ENCODE data around the gene TAF8. TPM values are rescaled to one million over a fixed set of nuclear protein-coding genes. Genes with fewer than 3 reads are reported as not detected.
A peak's percentile ranks its signal among the peaks of the same experiment; 100 is the strongest.

Gene TAF8
- total RNA-seq, 1 donor from 2014 or later = 35.6 TPM

DNA sequence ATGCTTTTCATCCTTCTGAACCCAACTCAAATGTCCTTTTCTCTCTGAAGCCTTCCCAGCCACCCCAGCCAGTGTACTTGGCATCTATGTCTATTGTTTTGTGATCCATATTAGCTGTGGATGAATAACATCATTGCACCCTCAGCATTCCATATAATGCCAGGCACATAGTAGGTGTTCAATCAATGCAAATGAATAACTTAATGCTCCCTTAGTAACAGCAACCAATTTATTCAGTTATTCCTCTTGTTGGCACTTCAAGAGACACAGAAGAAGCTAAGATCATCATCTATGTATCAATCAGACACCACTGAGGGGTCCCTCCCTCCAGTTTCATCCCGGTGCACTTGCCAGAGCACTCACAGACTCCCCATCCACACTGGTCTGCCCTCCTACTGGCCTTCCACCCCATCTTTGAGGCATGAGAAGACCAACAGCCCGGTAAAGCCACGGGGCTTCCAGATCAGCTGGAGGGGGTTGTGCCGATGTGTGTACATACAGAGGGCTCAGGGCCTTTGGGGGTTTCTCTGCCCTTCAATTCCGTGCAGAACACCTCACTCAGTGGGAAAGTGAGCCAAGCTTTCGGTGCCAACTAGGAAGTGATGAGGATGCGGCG, 2.4 kb upstream of the TAF8 start:
- Histone ChIP-seq H3K27ac (peak overlapping the region; percentile 95), H3K27me3 (no peaks in the 10 kb centered on the region), H3K4me3 (peak overlapping the region; percentile 80 to 86), H3K9me3 (no peaks in the 10 kb centered on the region), H3K4me1 (peaks cover 78% of the 10 kb centered on the region), H3K36me3 (peaks cover 0 to 9% of the 10 kb centered on the region in 2 donors)
- intact Hi-C loops (cut with DNase I) = no loop called here
- no peak for DNase-seq (ENCODE audit: extremely low spot score in 2 of 2)
- TF ChIP-seq, protein P1, sequence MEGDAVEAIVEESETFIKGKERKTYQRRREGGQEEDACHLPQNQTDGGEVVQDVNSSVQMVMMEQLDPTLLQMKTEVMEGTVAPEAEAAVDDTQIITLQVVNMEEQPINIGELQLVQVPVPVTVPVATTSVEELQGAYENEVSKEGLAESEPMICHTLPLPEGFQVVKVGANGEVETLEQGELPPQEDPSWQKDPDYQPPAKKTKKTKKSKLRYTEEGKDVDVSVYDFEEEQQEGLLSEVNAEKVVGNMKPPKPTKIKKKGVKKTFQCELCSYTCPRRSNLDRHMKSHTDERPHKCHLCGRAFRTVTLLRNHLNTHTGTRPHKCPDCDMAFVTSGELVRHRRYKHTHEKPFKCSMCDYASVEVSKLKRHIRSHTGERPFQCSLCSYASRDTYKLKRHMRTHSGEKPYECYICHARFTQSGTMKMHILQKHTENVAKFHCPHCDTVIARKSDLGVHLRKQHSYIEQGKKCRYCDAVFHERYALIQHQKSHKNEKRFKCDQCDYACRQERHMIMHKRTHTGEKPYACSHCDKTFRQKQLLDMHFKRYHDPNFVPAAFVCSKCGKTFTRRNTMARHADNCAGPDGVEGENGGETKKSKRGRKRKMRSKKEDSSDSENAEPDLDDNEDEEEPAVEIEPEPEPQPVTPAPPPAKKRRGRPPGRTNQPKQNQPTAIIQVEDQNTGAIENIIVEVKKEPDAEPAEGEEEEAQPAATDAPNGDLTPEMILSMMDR (IDR thresholded peaks at IDR 0.05) = no peak
- TF ChIP-seq POLR2A (IDR thresholded peaks at IDR 0.05) = no peak
- TF ChIP-seq POLR2AphosphoS5 (IDR thresholded peaks at IDR 0.05; ENCODE audit: insufficient read depth in 1 of 2, low read depth in 1 of 2) = no peak

DNA sequence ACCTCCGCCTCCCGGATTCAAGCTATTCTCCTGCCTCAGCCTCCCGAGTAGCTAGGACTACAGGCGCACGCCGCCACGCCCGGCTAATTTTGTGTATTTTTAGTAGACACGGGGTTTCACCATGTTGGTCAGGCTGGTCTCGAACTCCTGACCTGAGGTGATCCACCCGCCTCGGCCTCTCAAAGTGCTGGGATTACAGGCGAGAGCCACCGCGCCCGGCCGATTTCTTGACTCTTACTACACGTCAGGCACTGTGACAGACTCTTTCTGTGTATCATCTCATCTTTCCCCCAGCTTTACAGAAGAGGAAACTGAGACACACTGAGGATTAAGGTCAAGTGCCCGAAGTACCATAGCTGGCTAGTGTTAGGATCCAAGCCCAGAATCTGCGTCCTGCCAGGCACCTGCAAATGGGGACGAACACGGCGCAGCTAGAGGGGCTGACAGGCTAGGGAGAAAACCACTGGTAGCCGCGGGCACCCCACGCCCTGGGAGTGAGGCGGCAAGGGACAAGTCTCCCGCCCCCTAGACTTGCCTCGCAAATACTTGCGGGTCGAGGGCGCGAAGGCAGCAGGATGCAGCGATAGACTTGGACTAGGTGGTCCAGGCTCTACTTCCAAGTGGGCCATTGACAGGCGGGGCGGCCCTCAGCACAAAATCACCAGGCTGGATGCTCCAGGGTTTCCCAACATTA, 1.1 kb upstream of the TAF8 start:
- peaks cover 69% of the 10 kb centered on the region for H3K4me1 ChIP-seq
- H3K4me3 ChIP-seq = peak overlapping the region; percentile 80 to 86
- no peaks in the 10 kb centered on the region for H3K27me3 ChIP-seq
- DNase-seq (ENCODE audit: extremely low spot score in 2 of 2) = no peak
- H3K36me3 ChIP-seq = peaks cover 0 to 13% of the 10 kb centered on the region in 2 donors
- no peaks in the 10 kb centered on the region for H3K9me3 ChIP-seq
- peak overlapping the region; percentile 95 for H3K27ac ChIP-seq
- intact Hi-C loops (cut with DNase I) = no loop called here
- TF ChIP-seq POLR2A (IDR thresholded peaks at IDR 0.05) (no peak), POLR2AphosphoS5 (IDR thresholded peaks at IDR 0.05; ENCODE audit: insufficient read depth in 1 of 2, low read depth in 1 of 2) (no peak)
- TF ChIP-seq, protein P1 (IDR thresholded peaks at IDR 0.05) = no peak

DNA sequence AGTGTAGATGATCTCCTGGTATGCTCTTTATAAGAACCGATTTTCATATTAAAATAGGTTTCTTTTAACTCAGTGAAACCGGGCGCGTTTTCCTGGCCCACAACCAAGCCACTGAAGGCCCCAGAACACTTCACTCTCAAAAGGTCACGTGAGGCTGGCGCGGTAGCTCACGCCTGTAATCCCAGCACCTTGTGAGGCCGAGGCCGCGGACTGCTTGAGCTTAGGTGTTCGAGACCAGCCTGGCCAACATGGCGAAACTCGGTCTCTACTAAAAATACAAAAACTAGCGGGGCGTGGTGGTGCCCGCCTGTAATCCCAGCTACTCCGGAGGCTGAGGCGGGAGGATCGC, 402 bp upstream of the TAF8 start:
- Histone ChIP-seq H3K4me1 (peaks cover 63% of the 10 kb centered on the region), H3K27ac (peak overlapping the region; percentile 95), H3K36me3 (peaks cover 0 to 20% of the 10 kb centered on the region in 2 donors), H3K9me3 (no peaks in the 10 kb centered on the region), H3K27me3 (no peaks in the 10 kb centered on the region), H3K4me3 (peak overlapping the region; percentile 54 to 77)
- no peak for DNase-seq (ENCODE audit: extremely low spot score in 2 of 2)
- intact Hi-C loops (cut with DNase I) = no loop called here
- TF ChIP-seq POLR2A (IDR thresholded peaks at IDR 0.05) = no peak
- TF ChIP-seq, protein P1 (IDR thresholded peaks at IDR 0.05) = no peak
- TF ChIP-seq POLR2AphosphoS5 (IDR thresholded peaks at IDR 0.05; ENCODE audit: insufficient read depth in 1 of 2, low read depth in 1 of 2) = no peak

DNA sequence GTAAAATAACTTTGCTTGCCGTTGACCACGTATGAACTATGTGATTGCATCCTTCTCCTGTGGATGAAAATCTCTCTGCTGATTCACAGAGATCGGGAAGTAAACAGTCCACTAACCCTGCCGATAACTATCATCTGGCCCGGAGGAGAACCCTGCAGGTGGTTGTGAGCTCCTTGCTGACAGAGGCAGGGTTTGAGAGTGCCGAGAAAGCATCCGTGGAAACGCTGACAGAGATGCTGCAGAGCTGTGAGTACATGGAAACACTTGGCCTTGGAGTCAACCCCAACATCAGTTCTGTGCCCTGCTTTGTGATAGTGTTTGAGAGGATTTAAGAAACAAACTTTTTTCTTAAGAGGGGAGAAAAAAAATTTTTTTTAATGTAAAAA, 937 bp downstream of the TAF8 start:
- intact Hi-C loops (cut with DNase I) = no loop called here
- no peak overlapping the region for H3K27ac ChIP-seq
- H3K4me3 ChIP-seq = peak overlapping the region; percentile 54 to 77
- DNase-seq (ENCODE audit: extremely low spot score in 2 of 2) = no peak
- peaks cover 52% of the 10 kb centered on the region for H3K4me1 ChIP-seq
- H3K27me3 ChIP-seq = no peaks in the 10 kb centered on the region
- no peak for TF ChIP-seq POLR2AphosphoS5 (IDR thresholded peaks at IDR 0.05; ENCODE audit: insufficient read depth in 1 of 2, low read depth in 1 of 2)
- TF ChIP-seq POLR2A (IDR thresholded peaks at IDR 0.05) = no peak
- TF ChIP-seq, protein P1 (IDR thresholded peaks at IDR 0.05) = no peak
- H3K9me3 ChIP-seq = no peaks in the 10 kb centered on the region
- peaks cover 0 to 33% of the 10 kb centered on the region in 2 donors for H3K36me3 ChIP-seq

DNA sequence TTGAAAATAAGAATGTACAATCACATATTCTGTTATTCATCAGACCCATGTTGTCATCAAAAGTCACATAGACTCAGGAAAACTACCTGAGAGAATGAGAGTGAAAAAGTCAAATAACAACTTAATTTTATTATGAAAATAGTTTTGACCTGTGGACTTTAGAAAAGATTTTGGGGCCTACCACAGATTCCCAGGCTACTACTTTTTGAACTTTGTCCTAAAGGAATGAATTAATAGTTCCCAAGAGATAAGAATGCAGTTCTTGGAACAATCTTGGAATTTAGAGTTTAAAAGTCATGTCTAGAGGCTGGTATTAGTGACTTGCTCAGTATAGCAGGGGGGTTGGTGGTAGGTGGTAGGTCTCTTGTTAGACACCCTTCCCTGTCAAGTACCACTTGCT, 3.3 kb downstream of the TAF8 start:
- no peak for TF ChIP-seq POLR2A (IDR thresholded peaks at IDR 0.05)
- TF ChIP-seq, protein P1 (IDR thresholded peaks at IDR 0.05) = no peak
- TF ChIP-seq POLR2AphosphoS5 (IDR thresholded peaks at IDR 0.05; ENCODE audit: insufficient read depth in 1 of 2, low read depth in 1 of 2) = no peak
- no peak for DNase-seq (ENCODE audit: extremely low spot score in 2 of 2)
- Histone ChIP-seq H3K36me3 (peaks cover 0 to 56% of the 10 kb centered on the region in 2 donors), H3K4me3 (no peak overlapping the region), H3K27me3 (no peaks in the 10 kb centered on the region), H3K9me3 (no peaks in the 10 kb centered on the region), H3K4me1 (peaks cover 33% of the 10 kb centered on the region), H3K27ac (no peak overlapping the region)
- intact Hi-C loops (cut with DNase I) = no loop called here
